HEK293 (cell line): ENCODE data around the gene LDLRAP1.

Experiments used
- BCL11A ChIP-seq: fragments of 450-650 bp; formaldehyde crosslinking; IDR thresholded peaks from 2 replicates; pipeline ENCODE4 v1.5.1; 2016; ENCODE audit warnings: low read depth, missing biosample characterization, missing genetic modification characterization
- GLI2 ChIP-seq: fragments of 450-650 bp; formaldehyde crosslinking; IDR thresholded peaks from 2 replicates; pipeline ENCODE4; 2017; ENCODE audit warnings: missing biosample characterization, missing genetic modification characterization, low read depth, borderline replicate concordance
- HOXD13 ChIP-seq: sonication (generic); formaldehyde crosslinking; IDR thresholded peaks from 2 replicates; pipeline ENCODE4 v1.8.0; 2022; ENCODE audit warnings: missing genetic modification reagents, borderline replicate concordance
- KLF8 ChIP-seq: fragments of 450-650 bp; formaldehyde crosslinking; IDR thresholded peaks from 2 replicates; pipeline ENCODE4 v1.5.1; 2016; ENCODE audit warnings: missing biosample characterization, missing genetic modification characterization
- KLF9 ChIP-seq: fragments of 450-650 bp; formaldehyde crosslinking; IDR thresholded peaks from 2 replicates; pipeline ENCODE4 v1.5.1; 2016; ENCODE audit warnings: missing biosample characterization, missing genetic modification characterization, low read depth
- SALL2 ChIP-seq: fragments of 450-650 bp; formaldehyde crosslinking; IDR thresholded peaks from 2 replicates; pipeline ENCODE4 v1.5.0; 2017; ENCODE audit warnings: missing biosample characterization, mild to moderate bottlenecking, missing genetic modification characterization, borderline replicate concordance
- ZBTB10 ChIP-seq: fragments of 450-650 bp; formaldehyde crosslinking; IDR thresholded peaks from 2 replicates; pipeline ENCODE4 v1.5.1; 2016; ENCODE audit warnings: missing biosample characterization, missing genetic modification characterization
- ZBTB20 ChIP-seq: fragments of 450-650 bp; formaldehyde crosslinking; IDR thresholded peaks from 2 replicates; pipeline ENCODE4 v1.5.1; 2016; ENCODE audit warnings: missing biosample characterization, missing genetic modification characterization
- ZNF133 ChIP-seq: fragments of 450-650 bp; formaldehyde crosslinking; IDR thresholded peaks from 2 replicates; pipeline ENCODE4 v1.5.1; 2016; ENCODE audit warnings: missing biosample characterization, missing genetic modification characterization
- ZNF155 ChIP-seq: fragments of 450-650 bp; formaldehyde crosslinking; IDR thresholded peaks from 2 replicates; pipeline ENCODE4 v1.5.1; 2016; ENCODE audit warnings: missing biosample characterization, missing genetic modification characterization
- ZNF2 ChIP-seq: fragments of 450-650 bp; formaldehyde crosslinking; IDR thresholded peaks from 2 replicates; pipeline ENCODE4 v1.5.1; 2016; ENCODE audit warnings: missing biosample characterization, missing genetic modification characterization
- ZNF211 ChIP-seq: fragments of 450-650 bp; formaldehyde crosslinking; IDR thresholded peaks from 2 replicates; pipeline ENCODE4 v1.5.1; 2016; ENCODE audit warnings: low read depth, missing biosample characterization, missing genetic modification characterization
- ZNF239 ChIP-seq: fragments of 450-650 bp; formaldehyde crosslinking; IDR thresholded peaks from 2 replicates; pipeline ENCODE4 v1.5.1; 2016; ENCODE audit warnings: missing biosample characterization, missing genetic modification characterization
- ZNF24 ChIP-seq: fragments of 450-650 bp; formaldehyde crosslinking; IDR thresholded peaks from 2 replicates; pipeline ENCODE4 v1.5.1; 2016; ENCODE audit warnings: missing biosample characterization, missing genetic modification characterization
- ZNF26 ChIP-seq: fragments of 450-650 bp; formaldehyde crosslinking; IDR thresholded peaks from 2 replicates; pipeline ENCODE4 v1.5.1; 2016; ENCODE audit warnings: missing biosample characterization, missing genetic modification characterization
- ZNF335 ChIP-seq: fragments of 450-650 bp; formaldehyde crosslinking; conservative IDR thresholded peaks from 2 replicates; pipeline ENCODE4 v1.5.1; 2016; ENCODE audit warnings: missing biosample characterization, missing genetic modification characterization
- ZNF341 ChIP-seq: fragments of 450-650 bp; formaldehyde crosslinking; IDR thresholded peaks from 2 replicates; pipeline ENCODE4; 2016; ENCODE audit warnings: low read depth, missing biosample characterization, missing genetic modification characterization
- ZNF394 ChIP-seq: fragments of 450-650 bp; formaldehyde crosslinking; IDR thresholded peaks from 2 replicates; pipeline ENCODE4 v1.5.1; 2016; ENCODE audit warnings: missing biosample characterization, missing genetic modification characterization, mild to moderate bottlenecking, moderate library complexity, borderline replicate concordance
- ZNF426 ChIP-seq: fragments of 450-650 bp; formaldehyde crosslinking; IDR thresholded peaks from 2 replicates; pipeline ENCODE4 v1.5.1; 2017; ENCODE audit warnings: missing biosample characterization, missing genetic modification characterization, mild to moderate bottlenecking, inconsistent platforms, moderate library complexity
- ZNF549 ChIP-seq: fragments of 450-650 bp; IDR thresholded peaks from 2 replicates; pipeline ENCODE4 v1.5.1; 2018; ENCODE audit warnings: missing biosample characterization, missing genetic modification characterization, mild to moderate bottlenecking, inconsistent platforms, moderate library complexity
- ZNF600 ChIP-seq: fragments of 450-650 bp; formaldehyde crosslinking; IDR thresholded peaks from 2 replicates; pipeline ENCODE4 v1.5.1; 2016; ENCODE audit warnings: missing biosample characterization, missing genetic modification characterization
- ZNF629 ChIP-seq: fragments of 450-650 bp; formaldehyde crosslinking; IDR thresholded peaks from 2 replicates; pipeline ENCODE4 v1.5.1; 2017; ENCODE audit warnings: missing biosample characterization, missing genetic modification characterization
- ZNF639 ChIP-seq: fragments of 450-650 bp; formaldehyde crosslinking; IDR thresholded peaks from 2 replicates; pipeline ENCODE4 v1.5.1; 2016; ENCODE audit warnings: missing biosample characterization, missing genetic modification characterization
- ZNF645 ChIP-seq: fragments of 450-650 bp; formaldehyde crosslinking; IDR thresholded peaks from 2 replicates; pipeline ENCODE4; 2016; ENCODE audit warnings: missing biosample characterization, missing genetic modification characterization
- ZNF704 ChIP-seq: fragments of 450-650 bp; formaldehyde crosslinking; IDR thresholded peaks from 2 replicates; pipeline ENCODE4 v1.5.1; 2016; ENCODE audit warnings: missing biosample characterization, missing genetic modification characterization
- ZNF707 ChIP-seq: fragments of 450-650 bp; formaldehyde crosslinking; IDR thresholded peaks from 2 replicates; pipeline ENCODE4 v1.5.1; 2016; ENCODE audit warnings: missing biosample characterization, missing genetic modification characterization
- ZNF792 ChIP-seq: fragments of 450-650 bp; formaldehyde crosslinking; IDR thresholded peaks from 2 replicates; pipeline ENCODE4 v1.5.1; 2016; ENCODE audit warnings: missing biosample characterization, missing genetic modification characterization
- ZNF843 ChIP-seq: fragments of 450-650 bp; formaldehyde crosslinking; IDR thresholded peaks from 2 replicates; pipeline ENCODE4 v1.5.1; 2016; ENCODE audit warnings: missing biosample characterization, missing genetic modification characterization
- TF ChIP-seq, protein P1 (sequence below): fragments of 450-650 bp; formaldehyde crosslinking; IDR thresholded peaks from 2 replicates; pipeline ENCODE4 v1.5.1; 2016; ENCODE audit warnings: missing biosample characterization, missing genetic modification characterization

Gene LDLRAP1

GRCh38 chr1:25568834-25569596 lies 25.6 kb downstream of the LDLRAP1 start (continued):
- no peak for TF ChIP-seq ZNF704
- TF ChIP-seq ZNF707 (tag by site-specific recombination), result no peak
- TF ChIP-seq GLI2, result no peak
- TF ChIP-seq, protein P1, sequence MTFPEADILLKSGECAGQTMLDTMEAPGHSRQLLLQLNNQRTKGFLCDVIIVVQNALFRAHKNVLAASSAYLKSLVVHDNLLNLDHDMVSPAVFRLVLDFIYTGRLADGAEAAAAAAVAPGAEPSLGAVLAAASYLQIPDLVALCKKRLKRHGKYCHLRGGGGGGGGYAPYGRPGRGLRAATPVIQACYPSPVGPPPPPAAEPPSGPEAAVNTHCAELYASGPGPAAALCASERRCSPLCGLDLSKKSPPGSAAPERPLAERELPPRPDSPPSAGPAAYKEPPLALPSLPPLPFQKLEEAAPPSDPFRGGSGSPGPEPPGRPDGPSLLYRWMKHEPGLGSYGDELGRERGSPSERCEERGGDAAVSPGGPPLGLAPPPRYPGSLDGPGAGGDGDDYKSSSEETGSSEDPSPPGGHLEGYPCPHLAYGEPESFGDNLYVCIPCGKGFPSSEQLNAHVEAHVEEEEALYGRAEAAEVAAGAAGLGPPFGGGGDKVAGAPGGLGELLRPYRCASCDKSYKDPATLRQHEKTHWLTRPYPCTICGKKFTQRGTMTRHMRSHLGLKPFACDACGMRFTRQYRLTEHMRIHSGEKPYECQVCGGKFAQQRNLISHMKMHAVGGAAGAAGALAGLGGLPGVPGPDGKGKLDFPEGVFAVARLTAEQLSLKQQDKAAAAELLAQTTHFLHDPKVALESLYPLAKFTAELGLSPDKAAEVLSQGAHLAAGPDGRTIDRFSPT (tag by site-specific recombination), result peak; percentile 97
- no peak for TF ChIP-seq ZNF155 (tag by site-specific recombination)
- no peak for TF ChIP-seq ZNF239
- TF ChIP-seq ZNF24 (tag by site-specific recombination), result peak; percentile 40; the same call in 1 of the 2 replicates
- TF ChIP-seq ZNF133 (tag by site-specific recombination), result no peak
- no peak for TF ChIP-seq SALL2 (tag by site-specific recombination)
- TF ChIP-seq ZBTB20, result peak; percentile 54; the same call in 1 of the 2 replicates
- no peak for TF ChIP-seq ZNF645 (tag by site-specific recombination)
- TF ChIP-seq ZNF629 (tag by site-specific recombination), result peak; percentile 89
- 0 out of 2 replicates have a peak, but pooled peaks have one; percentile 57 for TF ChIP-seq ZNF394 (tag by site-specific recombination)
- TF ChIP-seq ZNF600 (tag by site-specific recombination), result no peak
- no peak for TF ChIP-seq ZNF26 (tag by site-specific recombination)
- peak; percentile 77 for TF ChIP-seq ZBTB10
- no peak for TF ChIP-seq ZNF843
- TF ChIP-seq ZNF639 (tag by site-specific recombination), result no peak; the same call in 1 of the 2 replicates
- TF ChIP-seq ZNF549 (tag by site-specific recombination), result no peak
- TF ChIP-seq ZNF2 (tag by site-specific recombination), result 0 out of 2 replicates have a peak, but pooled peaks have one; percentile 36
- no peak for TF ChIP-seq ZNF211 (tag by site-specific recombination)
- TF ChIP-seq BCL11A (tag by site-specific recombination), result peak; percentile 73; the same call in 1 of the 2 replicates
- TF ChIP-seq ZNF792 (tag by site-specific recombination), result no peak
- 0 out of 2 replicates have a peak, but pooled peaks have one; percentile 68 for TF ChIP-seq KLF8 (tag by site-specific recombination)
- no peak for TF ChIP-seq ZNF341
- peak; percentile 60; the same call in 1 of the 2 replicates for TF ChIP-seq KLF9 (tag by site-specific recombination)
- TF ChIP-seq ZNF335 (tag by site-specific recombination), result peak; percentile 32; the same call in 1 of the 2 replicates
- TF ChIP-seq HOXD13 (CRISPR knock-in tag), result no peak
- no peak for TF ChIP-seq ZNF426 (tag by site-specific recombination)
